A673 (cell line): ENCODE results near the gene TNPO2.

Experiments
- EZH2 ChIP-seq: fragments of 200-600 bp; sonication (generic); IDR thresholded peaks from 2 replicates; pipeline ENCODE4 v1.6.1; 2017; ENCODE audit warnings: borderline replicate concordance, low read depth, mild to moderate bottlenecking, mixed read lengths, antibody characterized with exemption, low read length; ENCODE audit not compliant: poor library complexity, severe bottlenecking
- TF ChIP-seq, protein P1 (sequence below): fragments of 300-800, 200-600 bp; sonication (generic); conservative IDR thresholded peaks from 2 replicates; pipeline ENCODE4 v1.5.1; 2017; ENCODE audit warnings: low read depth, mild to moderate bottlenecking, antibody characterized with exemption, low read length, moderate library complexity, mixed read lengths

DNA sequence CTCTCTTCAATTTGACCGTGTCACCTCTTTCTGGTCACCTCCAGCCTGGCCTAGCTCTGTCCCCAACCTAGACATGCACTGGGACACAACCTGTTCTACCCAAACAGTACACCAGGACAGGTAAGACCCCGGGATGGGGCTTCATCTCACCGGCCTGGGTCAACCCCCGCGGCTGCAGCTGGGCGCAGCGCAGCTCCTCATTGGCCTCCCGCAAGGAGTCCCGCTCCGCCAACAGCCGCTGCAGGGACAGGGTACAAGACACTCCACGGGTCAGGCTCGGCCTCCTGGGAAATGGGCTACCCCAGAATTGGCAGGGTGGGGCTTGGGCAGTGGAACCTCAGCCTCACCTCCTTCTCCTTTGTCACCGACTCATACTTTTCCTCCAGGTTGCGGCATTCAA is 43.9 kb upstream of the TNPO2 start:
- TF ChIP-seq, protein P1, sequence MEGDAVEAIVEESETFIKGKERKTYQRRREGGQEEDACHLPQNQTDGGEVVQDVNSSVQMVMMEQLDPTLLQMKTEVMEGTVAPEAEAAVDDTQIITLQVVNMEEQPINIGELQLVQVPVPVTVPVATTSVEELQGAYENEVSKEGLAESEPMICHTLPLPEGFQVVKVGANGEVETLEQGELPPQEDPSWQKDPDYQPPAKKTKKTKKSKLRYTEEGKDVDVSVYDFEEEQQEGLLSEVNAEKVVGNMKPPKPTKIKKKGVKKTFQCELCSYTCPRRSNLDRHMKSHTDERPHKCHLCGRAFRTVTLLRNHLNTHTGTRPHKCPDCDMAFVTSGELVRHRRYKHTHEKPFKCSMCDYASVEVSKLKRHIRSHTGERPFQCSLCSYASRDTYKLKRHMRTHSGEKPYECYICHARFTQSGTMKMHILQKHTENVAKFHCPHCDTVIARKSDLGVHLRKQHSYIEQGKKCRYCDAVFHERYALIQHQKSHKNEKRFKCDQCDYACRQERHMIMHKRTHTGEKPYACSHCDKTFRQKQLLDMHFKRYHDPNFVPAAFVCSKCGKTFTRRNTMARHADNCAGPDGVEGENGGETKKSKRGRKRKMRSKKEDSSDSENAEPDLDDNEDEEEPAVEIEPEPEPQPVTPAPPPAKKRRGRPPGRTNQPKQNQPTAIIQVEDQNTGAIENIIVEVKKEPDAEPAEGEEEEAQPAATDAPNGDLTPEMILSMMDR: no peak
- no peak for TF ChIP-seq EZH2
